Esophagus squamous epithelium (tissue), 5 donors: ENCODE data around the gene ARAF. TPM values are rescaled to one million over a fixed set of nuclear protein-coding genes. Genes with fewer than 3 reads are reported as not detected.

Experiments
- DNase-seq: peaks from one replicate; lab custom pipeline; 2025; lab: John Stamatoyannopoulos, UW
- H3K27ac ChIP-seq, 4 donors: fragments of 200-600 bp; sonication (generic); one replicate each; pipeline ENCODE4 v1.5.1; 2016 to 2019; ENCODE audit warnings: mild to moderate bottlenecking in 1 of 4
- H3K27me3 ChIP-seq, 4 donors: fragments of 200-600 bp; sonication (generic); 1 replicate in 3 of 4; 2 replicates in 1 of 4; pipeline versions ENCODE4 v1.5.1 to v1.6.0; 2017 to 2021; ENCODE audit warnings: antibody characterized with exemption in 1 of 4
- H3K36me3 ChIP-seq, 3 donors: fragments of 200-600 bp; sonication (generic); one replicate each; pipeline ENCODE4 v1.5.1; 2016 to 2019
- H3K4me1 ChIP-seq, 3 donors: fragments of 200-600 bp; sonication (generic); one replicate each; pipeline ENCODE4 v1.5.1; 2017 to 2019
- H3K4me3 ChIP-seq, 4 donors: fragments of 200-600 bp; sonication (generic); 1 replicate in 3 of 4; 2 replicates in 1 of 4; pipeline ENCODE4 v1.5.1; 2016 to 2019; ENCODE audit warnings: mild to moderate bottlenecking in 2 of 4, moderate library complexity in 1 of 4
- H3K9me3 ChIP-seq, 3 donors: fragments of 200-600 bp; sonication (generic); one replicate each; pipeline ENCODE4 v1.5.1; 2016 to 2019
- CTCF ChIP-seq, 6 experiments: fragments of 450-650 bp in 4 of 6; fragments of 200-600 bp in 2 of 6; sonication (generic) in 2 of 6; IDR thresholded peaks; one replicate each; pipeline ENCODE4 v1.5.1; 2016 to 2019; ENCODE audit warnings: antibody characterized with exemption in 6 of 6, mild to moderate bottlenecking in 4 of 6, moderate library complexity in 4 of 6
- POLR2A ChIP-seq, 4 donors: fragments of 450-650 bp; IDR thresholded peaks; one replicate each; pipeline ENCODE4 v1.6.1; 2017; ENCODE audit warnings: antibody characterized with exemption in 4 of 4, mild to moderate bottlenecking in 4 of 4, moderate library complexity in 3 of 4
- WGBS, 2 donors: methylation state at CpG; one replicate each; pipeline ENCODE4 v1.1.5; 2018; 5-methylcytosine and 5-hydroxymethylcytosine counted together
- intact Hi-C: fragments of 100-400 bp; cut with DNase I; formaldehyde crosslinking; loops from one replicate; pipeline ENCODE4 v1.15.0; 2022
- total RNA-seq, 4 donors: library from RNA; depleted of rRNA; stranded (reverse); fragments of >200 nt; gene quantifications; one replicate each; pipeline ENCODE4 v1.1.0, GENCODE V29; 2016
- donor health status: DM: yes; HTN: yes; CAD: no.

Gene ARAF
- total RNA-seq, 4 donors from 2014 or later = 19.8 to 37.4 (median 24.0) TPM

GRCh38 chrX:47605024-47605423, 44.0 kb downstream of the ARAF start:
- WGBS, 2 donors = 47 to 69% methylated on average over 3 of the region's 9 CpGs
- H3K9me3 ChIP-seq = no peaks in the 10 kb centered on the region

DNA sequence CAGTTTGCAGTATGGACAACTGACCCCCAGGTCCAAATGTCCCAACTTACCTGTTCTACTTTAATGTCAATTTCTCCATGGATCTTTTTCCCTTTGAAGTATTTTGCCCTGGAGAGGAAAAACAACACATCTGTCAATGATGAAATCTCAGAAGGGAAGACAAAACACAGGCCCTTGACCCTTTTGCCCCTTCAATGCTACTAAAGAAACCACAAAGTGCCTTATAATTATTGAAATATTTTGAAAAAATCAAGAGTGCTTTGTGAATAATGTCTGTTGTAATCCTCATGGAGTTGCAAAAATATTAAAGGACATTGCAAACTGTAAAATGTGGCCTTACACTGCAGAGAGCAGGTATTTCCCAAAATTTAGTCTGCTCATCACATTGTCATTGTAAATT, 46.1 kb downstream of the ARAF start:
- DNase-seq = no peak
- intact Hi-C loops = no loop called here
- no peaks in the 10 kb centered on the region for H3K27me3 ChIP-seq

More at GRCh38 chrX:47605024-47605423, 44.0 kb downstream of the ARAF start:
- Histone ChIP-seq H3K4me1 (no peaks in the 10 kb centered on the region), H3K27ac (no peak overlapping the region), H3K27me3 (no peaks in the 10 kb centered on the region), H3K4me3 (no peak overlapping the region), H3K36me3 (no peaks in the 10 kb centered on the region)
- no peak for TF ChIP-seq CTCF (IDR thresholded peaks at IDR 0.05)
- TF ChIP-seq POLR2A (IDR thresholded peaks at IDR 0.05) = no peak
- intact Hi-C loops = no loop called here
- DNase-seq = no peak

DNA sequence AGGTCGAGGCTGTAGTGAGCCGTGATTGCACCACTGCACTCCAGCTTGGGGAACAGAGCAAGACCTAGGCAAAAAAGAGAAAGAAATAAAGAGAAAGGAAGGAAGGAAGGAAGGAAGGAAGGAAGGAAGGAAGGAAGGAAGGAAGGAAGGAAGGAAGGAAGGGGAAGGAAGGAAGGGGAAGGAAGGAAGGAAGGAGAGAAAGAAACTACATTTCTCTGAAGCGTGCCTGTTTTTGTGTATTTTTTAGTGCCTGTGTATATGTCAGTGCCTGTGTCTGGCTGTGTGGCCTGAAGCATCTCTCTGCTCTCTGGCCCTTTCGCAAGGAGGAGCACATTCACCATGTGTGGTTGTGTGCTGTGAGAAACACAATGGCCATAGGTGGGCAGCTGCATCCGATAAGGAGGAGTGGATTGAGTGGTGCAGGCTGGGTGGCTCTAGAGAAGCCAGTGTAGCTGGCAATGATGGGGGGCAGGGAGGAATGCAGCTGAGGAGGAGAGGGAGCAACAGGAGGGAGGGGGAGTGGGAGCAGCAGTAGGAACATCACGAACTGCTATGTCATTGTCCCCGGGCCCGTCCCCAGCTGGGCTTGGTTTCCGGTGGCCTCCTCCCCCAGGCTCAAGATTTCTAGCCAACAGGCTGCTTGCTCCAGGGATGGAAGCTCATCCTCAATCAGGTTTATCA, 47.3 kb downstream of the ARAF start:
- H3K27ac ChIP-seq = no peak overlapping the region
- H3K36me3 ChIP-seq = no peaks in the 10 kb centered on the region
- TF ChIP-seq POLR2A (IDR thresholded peaks at IDR 0.05) (no peak), CTCF (IDR thresholded peaks at IDR 0.05) (no peak)
- H3K4me3 ChIP-seq = no peak overlapping the region
- H3K9me3 ChIP-seq = no peaks in the 10 kb centered on the region
- DNase-seq = no peak
- H3K27me3 ChIP-seq = no peaks in the 10 kb centered on the region
- no peaks in the 10 kb centered on the region for H3K4me1 ChIP-seq
- WGBS, 2 donors = 38 to 65% methylated on average over 3 to 7 of the region's 9 CpGs
- intact Hi-C loops = no loop called here

More for the DNA sequence above, 46.1 kb downstream of the ARAF start:
- Histone ChIP-seq H3K4me3 (no peak overlapping the region), H3K4me1 (no peaks in the 10 kb centered on the region), H3K27ac (no peak overlapping the region), H3K36me3 (no peaks in the 10 kb centered on the region), H3K9me3 (no peaks in the 10 kb centered on the region)
- TF ChIP-seq POLR2A (IDR thresholded peaks at IDR 0.05) (no peak), CTCF (IDR thresholded peaks at IDR 0.05) (no peak)

DNA sequence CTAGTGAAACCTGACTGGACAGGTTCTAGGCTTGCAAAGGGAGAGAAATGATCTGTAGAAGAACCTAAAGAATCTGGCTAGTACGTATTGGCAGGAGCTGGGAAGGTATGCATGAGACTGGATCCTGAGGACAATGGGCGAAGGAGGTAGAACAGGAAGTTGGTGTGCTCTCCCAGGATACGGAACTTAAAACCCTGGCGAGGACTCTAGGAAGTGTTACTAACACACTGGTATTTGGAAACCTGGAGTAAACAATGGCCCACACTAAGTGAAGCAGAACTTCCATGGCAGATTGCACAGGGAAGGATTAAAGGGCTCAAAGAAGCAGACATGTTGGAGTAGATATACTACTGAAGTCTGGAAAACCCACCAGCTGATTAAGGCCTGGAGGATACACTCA, 49.5 kb downstream of the ARAF start:
- DNase-seq = no peak
- H3K27ac ChIP-seq = no peak overlapping the region
- no peaks in the 10 kb centered on the region for H3K27me3 ChIP-seq
- TF ChIP-seq POLR2A (IDR thresholded peaks at IDR 0.05) = no peak
- peak in 1 of 6 experiments; percentile 11 for TF ChIP-seq CTCF (IDR thresholded peaks at IDR 0.05)
- no peak overlapping the region for H3K4me3 ChIP-seq
- no peaks in the 10 kb centered on the region for H3K9me3 ChIP-seq
- H3K36me3 ChIP-seq = no peaks in the 10 kb centered on the region
- H3K4me1 ChIP-seq = no peaks in the 10 kb centered on the region
- intact Hi-C loops = no loop called here
- 19 to 62% methylated on average over 4 of the region's 4 CpGs for WGBS, 2 donors

DNA sequence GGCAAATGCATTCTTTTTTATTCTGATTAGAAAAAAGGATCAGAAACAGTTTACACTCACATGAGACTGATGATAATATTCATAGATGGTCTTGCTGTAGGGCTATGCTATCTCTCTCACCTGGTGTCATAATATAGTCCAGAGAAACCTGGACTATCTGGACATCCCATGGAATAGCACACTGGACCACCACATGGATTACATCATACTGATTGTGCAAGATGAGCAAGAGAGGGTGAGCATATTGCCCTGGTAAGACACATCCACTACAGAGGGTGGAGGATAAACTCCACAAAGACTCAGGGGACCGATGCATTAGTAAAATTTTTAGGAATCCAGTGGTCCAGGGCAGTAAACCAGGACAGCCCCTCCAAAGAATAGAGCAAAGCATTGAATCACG, 50.5 kb downstream of the ARAF start:
- H3K36me3 ChIP-seq = no peaks in the 10 kb centered on the region
- no peaks in the 10 kb centered on the region for H3K4me1 ChIP-seq
- TF ChIP-seq POLR2A (IDR thresholded peaks at IDR 0.05) = no peak
- TF ChIP-seq CTCF (IDR thresholded peaks at IDR 0.05) = no peak
- H3K9me3 ChIP-seq = no peaks in the 10 kb centered on the region
- 60% methylated on average over 2 of the region's 2 CpGs; no CpG with 5 or more reads in 1 of the 2 donors for WGBS, 2 donors
- H3K27ac ChIP-seq = no peak overlapping the region
- H3K27me3 ChIP-seq = no peaks in the 10 kb centered on the region
- no peak overlapping the region for H3K4me3 ChIP-seq
- DNase-seq = no peak
- intact Hi-C loops = no loop called here
